CD14-positive monocyte (primary cell): Measurements from ENCODE around the gene CCDC182. TPM values are rescaled to one million over a fixed set of nuclear protein-coding genes. Genes with fewer than 3 reads are reported as not detected.

Experiments
- DNase-seq, 3 donors: peaks; one replicate each; pipeline ENCODE4 v3.0.0-alpha.2; 2011 to 2022
- H2AFZ ChIP-seq: 2 replicates; pipeline ENCODE4 v1.6.0; 2012; ENCODE audit warnings: mild to moderate bottlenecking, low read depth, low read length, inconsistent platforms; ENCODE audit not compliant: insufficient read depth, poor library complexity, severe bottlenecking
- H3K27ac ChIP-seq, 2 donors: 1 replicate in 1 of 2; 2 replicates in 1 of 2; pipeline ENCODE4 v1.5.1; 2012 to 2013; ENCODE audit warnings: low read length in 2 of 2, control low read depth in 1 of 2, inconsistent platforms in 1 of 2, low read depth in 1 of 2, mild to moderate bottlenecking in 1 of 2
- H3K27me3 ChIP-seq, 2 donors: one replicate each; pipeline versions ENCODE4 v1.6.0 to v1.6.1; 2011 to 2013; ENCODE audit warnings: low read length in 2 of 2; ENCODE audit not compliant: control insufficient read depth in 2 of 2, insufficient read depth in 2 of 2
- H3K36me3 ChIP-seq, 2 donors: replicated peaks in 1 of 2; 1 replicate in 1 of 2; 2 replicates in 1 of 2; pipeline versions ENCODE4 v1.5.1 to v1.6.1; 2012 to 2013; ENCODE audit warnings: low read length in 2 of 2, control low read depth in 1 of 2, inconsistent platforms in 1 of 2, mild to moderate bottlenecking in 1 of 2; ENCODE audit not compliant: insufficient read depth in 2 of 2, control insufficient read depth in 1 of 2
- H3K4me1 ChIP-seq, 2 donors: 1 replicate in 1 of 2; 2 replicates in 1 of 2; pipeline versions ENCODE4 v1.5.1 to v1.6.1; 2012 to 2013; ENCODE audit warnings: low read length in 2 of 2, control low read depth in 1 of 2, inconsistent platforms in 1 of 2, mild to moderate bottlenecking in 1 of 2, moderate library complexity in 1 of 2; ENCODE audit not compliant: insufficient read depth in 2 of 2, control insufficient read depth in 1 of 2
- H3K4me2 ChIP-seq: replicated peaks from 2 replicates; pipeline ENCODE3; 2012; ENCODE audit warnings: low read length, moderate library complexity, mild to moderate bottlenecking; ENCODE audit not compliant: poor library complexity, severe bottlenecking; ENCODE audit errors: extremely low read depth
- H3K4me3 ChIP-seq, 3 experiments: fragments of 200-600 bp in 1 of 3; sonication (generic) in 1 of 3; replicated peaks in 1 of 3; 1 replicate in 2 of 3; 2 replicates in 1 of 3; pipeline ENCODE4 v1.5.1; 2011 to 2013; ENCODE audit warnings: low read length in 3 of 3, mild to moderate bottlenecking in 3 of 3, control low read depth in 2 of 3, low read depth in 2 of 3, inconsistent platforms in 1 of 3, moderate library complexity in 1 of 3
- H3K79me2 ChIP-seq: 2 replicates; pipeline ENCODE4 v1.6.0; 2012; ENCODE audit warnings: mild to moderate bottlenecking, control low read depth, inconsistent platforms, low read length, moderate library complexity; ENCODE audit not compliant: insufficient read depth
- H3K9ac ChIP-seq: 2 replicates; pipeline ENCODE4 v1.6.0; 2017; ENCODE audit warnings: low read length, mild to moderate bottlenecking; ENCODE audit not compliant: insufficient read depth, poor library complexity, severe bottlenecking
- H3K9me3 ChIP-seq, 2 donors: replicated peaks in 1 of 2; 1 replicate in 1 of 2; 2 replicates in 1 of 2; pipeline versions ENCODE4 v1.5.1 to v1.6.1; 2012 to 2013; ENCODE audit warnings: low read length in 2 of 2, control low read depth in 1 of 2; ENCODE audit not compliant: control insufficient read depth in 1 of 2, insufficient read depth in 1 of 2
- H4K20me1 ChIP-seq: 2 replicates; pipeline ENCODE4 v1.6.0; 2012; ENCODE audit warnings: mild to moderate bottlenecking, low read length, control low read depth, moderate library complexity; ENCODE audit not compliant: insufficient read depth
- H3K27ac Mint-ChIP-seq, 7 donors: one replicate each; pipeline ENCODE4 v1.8.0; 2020; ENCODE audit warnings: mild to moderate bottlenecking in 7 of 7, mixed read lengths in 7 of 7, moderate library complexity in 6 of 7, inconsistent platforms in 2 of 7
- H3K27me3 Mint-ChIP-seq, 3 donors: one replicate each; pipeline ENCODE4 v1.8.0; 2021 to 2022; ENCODE audit warnings: low read depth in 3 of 3, mild to moderate bottlenecking in 3 of 3, mixed read lengths in 3 of 3, moderate library complexity in 3 of 3, inconsistent platforms in 1 of 3
- H3K36me3 Mint-ChIP-seq, 2 donors: one replicate each; pipeline ENCODE4 v1.8.0; 2020; ENCODE audit warnings: mixed read lengths in 2 of 2, inconsistent platforms in 1 of 2, mild to moderate bottlenecking in 1 of 2
- H3K4me1 Mint-ChIP-seq: one replicate; pipeline ENCODE4 v1.8.0; 2020; ENCODE audit warnings: mild to moderate bottlenecking, mixed read lengths
- H3K4me3 Mint-ChIP-seq, 2 donors: one replicate each; pipeline ENCODE4 v1.8.0; 2020; ENCODE audit warnings: mild to moderate bottlenecking in 2 of 2, mixed read lengths in 2 of 2, moderate library complexity in 1 of 2
- H3K9me3 Mint-ChIP-seq, 7 donors: one replicate each; pipeline ENCODE4 v1.8.0; 2020 to 2022; ENCODE audit warnings: mixed read lengths in 7 of 7, mild to moderate bottlenecking in 6 of 7, moderate library complexity in 6 of 7, inconsistent platforms in 2 of 7
- WGBS: methylation state at CpG from one replicate; pipeline ENCODE4 v1.1.5; 2013; ENCODE audit warnings: missing lambda C conversion rate; ENCODE audit not compliant: insufficient coverage; 5-methylcytosine and 5-hydroxymethylcytosine counted together
- intact Hi-C, 2 donors: fragments of 100-400 bp; cut with micrococcal nuclease; formaldehyde crosslinking; loops; one replicate each; pipeline versions ENCODE4 v1.15.0 to v1.15.1; 2023
- polyA plus RNA-seq, 3 donors: library from polyadenylated mRNA; depleted of rRNA in 1 of 3; unstranded in 2 of 3; stranded (reverse) in 1 of 3; fragments of 300-500 nt in 2 of 3; fragments of >200 nt in 1 of 3; fragmentation: Illumina TruSeq in 2 of 3; gene quantifications; 1 replicate in 2 of 3; 2 replicates in 1 of 3; pipeline ENCODE4 v1.2.3, GENCODE V29; 2012 to 2021
- TF ChIP-seq, protein P1 (sequence below): fragments of 200-600 bp; IDR thresholded peaks from one replicate; pipeline ENCODE4 v1.8.0; 2022; ENCODE audit warnings: antibody characterized with exemption, mild to moderate bottlenecking

Gene CCDC182
- polyA plus RNA-seq, 3 donors: not detected

DNA sequence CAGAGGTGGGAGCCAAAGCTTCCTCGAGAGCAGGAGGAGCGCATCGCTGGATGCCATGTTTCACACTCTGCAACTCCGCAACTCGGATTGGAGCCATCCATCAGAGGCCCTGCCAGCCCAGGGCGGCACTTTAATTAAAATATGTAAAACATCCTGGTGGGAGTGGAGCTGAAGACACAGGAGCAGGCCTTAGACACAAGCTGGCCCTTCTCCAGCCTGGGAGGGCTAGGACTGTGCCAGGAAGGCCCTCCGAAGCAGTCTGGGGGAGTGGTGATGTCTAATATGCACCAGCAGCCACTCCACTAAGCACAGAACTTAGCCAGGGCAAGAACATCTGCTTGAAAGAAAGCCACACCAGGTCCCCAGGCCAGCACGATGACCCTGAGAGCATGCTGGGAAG is 5.8 kb upstream of the CCDC182 start:
- Histone ChIP-seq H3K9ac (no peak overlapping the region), H4K20me1 (no peaks in the 10 kb centered on the region), H2AFZ (peak overlapping the region; percentile 56), H3K79me2 (no peaks in the 10 kb centered on the region), H3K27ac (no peak overlapping the region), H3K4me3 (peak overlapping the region in 1 of 3 experiments; percentile 25), H3K36me3 (no peaks in the 10 kb centered on the region), H3K4me2 (no peak overlapping the region), H3K4me1 (peaks cover 24 to 27% of the 10 kb centered on the region in 2 donors), H3K9me3 (no peaks in the 10 kb centered on the region), H3K27me3 (no peaks in the 10 kb centered on the region)
- Mint-ChIP-seq H3K27ac (no peak overlapping the region), H3K9me3 (no peaks in the 10 kb centered on the region), H3K36me3 (no peaks in the 10 kb centered on the region), H3K4me1 (peaks cover 27% of the 10 kb centered on the region), H3K4me3 (no peak overlapping the region), H3K27me3 (peaks cover 0 to 3% (median 2%) of the 10 kb centered on the region in 3 donors)
- intact Hi-C loops: no loop called here
- TF ChIP-seq, protein P1, sequence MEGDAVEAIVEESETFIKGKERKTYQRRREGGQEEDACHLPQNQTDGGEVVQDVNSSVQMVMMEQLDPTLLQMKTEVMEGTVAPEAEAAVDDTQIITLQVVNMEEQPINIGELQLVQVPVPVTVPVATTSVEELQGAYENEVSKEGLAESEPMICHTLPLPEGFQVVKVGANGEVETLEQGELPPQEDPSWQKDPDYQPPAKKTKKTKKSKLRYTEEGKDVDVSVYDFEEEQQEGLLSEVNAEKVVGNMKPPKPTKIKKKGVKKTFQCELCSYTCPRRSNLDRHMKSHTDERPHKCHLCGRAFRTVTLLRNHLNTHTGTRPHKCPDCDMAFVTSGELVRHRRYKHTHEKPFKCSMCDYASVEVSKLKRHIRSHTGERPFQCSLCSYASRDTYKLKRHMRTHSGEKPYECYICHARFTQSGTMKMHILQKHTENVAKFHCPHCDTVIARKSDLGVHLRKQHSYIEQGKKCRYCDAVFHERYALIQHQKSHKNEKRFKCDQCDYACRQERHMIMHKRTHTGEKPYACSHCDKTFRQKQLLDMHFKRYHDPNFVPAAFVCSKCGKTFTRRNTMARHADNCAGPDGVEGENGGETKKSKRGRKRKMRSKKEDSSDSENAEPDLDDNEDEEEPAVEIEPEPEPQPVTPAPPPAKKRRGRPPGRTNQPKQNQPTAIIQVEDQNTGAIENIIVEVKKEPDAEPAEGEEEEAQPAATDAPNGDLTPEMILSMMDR: no peak
- 88% methylated on average over 5 of the region's 8 CpGs for WGBS
- DNase-seq: no peak

DNA sequence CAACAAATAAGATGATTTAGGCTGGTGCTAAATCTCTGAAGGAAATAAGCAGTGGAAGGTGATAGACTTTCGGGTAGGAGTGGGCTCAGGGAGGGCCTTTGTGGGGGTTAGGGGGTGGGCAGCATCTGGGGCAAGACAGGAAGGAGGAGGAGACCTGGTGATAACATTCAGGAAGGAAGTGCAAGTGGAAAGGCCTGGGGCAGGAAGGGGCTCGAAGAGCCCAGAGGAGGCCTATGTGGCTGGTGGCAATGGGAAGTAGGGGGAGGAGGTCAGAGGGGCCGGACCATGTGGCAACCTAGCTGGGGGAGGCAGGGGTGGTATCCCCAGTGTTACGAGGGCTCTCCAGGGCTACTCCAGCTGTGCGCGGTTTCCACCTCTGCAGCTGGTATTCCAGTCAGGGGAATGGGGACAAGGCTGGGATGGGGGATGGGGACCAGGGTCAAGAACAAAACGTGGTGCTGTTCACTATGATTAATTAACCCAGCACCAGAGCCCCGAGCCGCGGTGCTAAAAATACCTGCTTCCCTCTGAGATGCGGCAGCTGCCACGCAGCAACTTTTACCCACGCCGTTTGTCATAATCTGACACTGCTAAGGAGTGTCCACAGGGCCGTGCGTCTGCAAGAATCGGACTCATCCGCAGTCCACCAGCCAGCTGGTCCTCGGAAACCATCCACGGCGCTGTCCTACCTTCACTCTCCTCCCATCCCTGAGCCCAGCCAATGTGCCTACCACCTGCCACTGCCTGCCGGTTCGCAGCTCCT is 5.2 kb upstream of the CCDC182 start:
- no peak overlapping the region for H3K27ac ChIP-seq
- Mint-ChIP-seq H3K4me1 (peaks cover 31% of the 10 kb centered on the region), H3K9me3 (no peaks in the 10 kb centered on the region), H3K36me3 (no peaks in the 10 kb centered on the region), H3K4me3 (peak overlapping the region in 1 of 2 donors; percentile 48), H3K27ac (no peak overlapping the region), H3K27me3 (peaks cover 0 to 3% (median 2%) of the 10 kb centered on the region in 3 donors)
- no peaks in the 10 kb centered on the region for H3K27me3 ChIP-seq
- peak overlapping the region; percentile 8 for H3K9ac ChIP-seq
- 28% methylated on average over 22 of the region's 23 CpGs for WGBS
- TF ChIP-seq, protein P1: no peak
- peak overlapping the region; percentile 56 for H2AFZ ChIP-seq
- no peaks in the 10 kb centered on the region for H4K20me1 ChIP-seq
- H3K36me3 ChIP-seq: no peaks in the 10 kb centered on the region
- no peaks in the 10 kb centered on the region for H3K79me2 ChIP-seq
- H3K4me1 ChIP-seq: peaks cover 24 to 27% of the 10 kb centered on the region in 2 donors
- intact Hi-C loops: no loop called here
- no peaks in the 10 kb centered on the region for H3K9me3 ChIP-seq
- peak overlapping the region in 1 of 3 experiments; percentile 25 for H3K4me3 ChIP-seq
- DNase-seq: no peak
- H3K4me2 ChIP-seq: peak overlapping the region; percentile 19
